Choroid plexus epithelial cell (primary cell): Measurements from ENCODE around the gene FBF1.

Experiments used
- DNase-seq: peaks from one replicate; pipeline ENCODE4 v3.0.0-alpha.2; 2010; ENCODE audit warnings: low read depth
- H3K4me3 ChIP-seq: 2 replicates; pipeline ENCODE4 v1.5.1; 2011; ENCODE audit warnings: low read depth, mild to moderate bottlenecking, control low read depth, low read length, moderate library complexity
- TF ChIP-seq, protein P1 (sequence below): conservative IDR thresholded peaks from 2 replicates; pipeline ENCODE4 v1.5.1; 2011; ENCODE audit warnings: low read depth, mild to moderate bottlenecking, control low read depth, inconsistent platforms, low read length, moderate library complexity

The FBF1 gene

DNA sequence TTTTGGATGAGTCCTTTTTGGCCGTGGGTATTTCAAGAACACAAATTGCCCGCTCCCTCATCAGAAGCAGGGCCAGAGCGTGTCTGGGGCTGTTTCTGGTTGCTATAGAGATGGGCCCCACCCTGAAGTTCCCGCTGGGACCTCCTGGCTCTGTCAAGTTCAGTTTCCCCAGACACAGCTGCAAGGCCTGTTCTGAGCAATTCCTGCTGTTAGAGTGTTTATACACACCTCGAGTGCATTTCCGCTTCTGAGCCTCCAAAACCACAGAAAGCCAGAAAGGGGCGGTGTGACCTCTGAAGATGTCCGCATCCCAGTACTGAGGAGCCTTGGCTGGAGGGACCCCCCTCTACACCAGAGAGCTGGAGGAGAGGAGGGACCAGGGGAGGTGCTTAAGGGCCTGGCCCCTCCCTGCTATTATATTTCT is 76.4 kb downstream of the FBF1 start:
- TF ChIP-seq, protein P1, sequence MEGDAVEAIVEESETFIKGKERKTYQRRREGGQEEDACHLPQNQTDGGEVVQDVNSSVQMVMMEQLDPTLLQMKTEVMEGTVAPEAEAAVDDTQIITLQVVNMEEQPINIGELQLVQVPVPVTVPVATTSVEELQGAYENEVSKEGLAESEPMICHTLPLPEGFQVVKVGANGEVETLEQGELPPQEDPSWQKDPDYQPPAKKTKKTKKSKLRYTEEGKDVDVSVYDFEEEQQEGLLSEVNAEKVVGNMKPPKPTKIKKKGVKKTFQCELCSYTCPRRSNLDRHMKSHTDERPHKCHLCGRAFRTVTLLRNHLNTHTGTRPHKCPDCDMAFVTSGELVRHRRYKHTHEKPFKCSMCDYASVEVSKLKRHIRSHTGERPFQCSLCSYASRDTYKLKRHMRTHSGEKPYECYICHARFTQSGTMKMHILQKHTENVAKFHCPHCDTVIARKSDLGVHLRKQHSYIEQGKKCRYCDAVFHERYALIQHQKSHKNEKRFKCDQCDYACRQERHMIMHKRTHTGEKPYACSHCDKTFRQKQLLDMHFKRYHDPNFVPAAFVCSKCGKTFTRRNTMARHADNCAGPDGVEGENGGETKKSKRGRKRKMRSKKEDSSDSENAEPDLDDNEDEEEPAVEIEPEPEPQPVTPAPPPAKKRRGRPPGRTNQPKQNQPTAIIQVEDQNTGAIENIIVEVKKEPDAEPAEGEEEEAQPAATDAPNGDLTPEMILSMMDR, result no peak
- peak; percentile 97 for DNase-seq
- H3K4me3 ChIP-seq, result no peak overlapping the region

DNA sequence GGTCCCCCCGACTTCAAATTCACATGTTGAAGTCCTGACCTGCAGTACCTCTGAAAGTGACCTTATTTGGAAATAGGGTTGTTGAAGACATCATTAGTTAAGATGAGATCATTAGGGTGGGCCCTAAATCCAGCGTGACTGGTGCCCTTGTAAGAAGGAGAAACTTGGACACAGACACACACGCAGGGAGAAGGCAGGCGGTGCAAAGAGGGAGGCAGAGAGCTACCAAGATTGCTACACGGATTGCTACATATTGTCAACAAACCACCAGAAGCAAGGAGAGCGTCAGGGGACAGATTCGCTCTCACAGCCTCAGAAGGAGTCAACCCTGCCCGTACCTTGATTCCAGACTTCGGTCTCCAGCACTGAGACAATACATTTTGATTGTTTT is 78.9 kb downstream of the FBF1 start:
- no peak overlapping the region for H3K4me3 ChIP-seq
- TF ChIP-seq, protein P1, result no peak
- no peak for DNase-seq
